GM19043 (cell line): ENCODE results near the gene MSL2.
A peak's percentile ranks its signal among the peaks of the same experiment; 100 is the strongest.
"Not testable (repeated sequence)": the region's sequence is repeated elsewhere in the genome, so short reads cannot be mapped to it uniquely, and the experiment has no call there.

ENCODE experiments used
- ATAC-seq: cut with Tn5 transposase; IDR thresholded peaks from one replicate; pipeline ENCODE4 v1.9.1; 2021; ENCODE audit warnings: low read depth; ENCODE audit not compliant: unreplicated experiment

MSL2 gene, protein sequence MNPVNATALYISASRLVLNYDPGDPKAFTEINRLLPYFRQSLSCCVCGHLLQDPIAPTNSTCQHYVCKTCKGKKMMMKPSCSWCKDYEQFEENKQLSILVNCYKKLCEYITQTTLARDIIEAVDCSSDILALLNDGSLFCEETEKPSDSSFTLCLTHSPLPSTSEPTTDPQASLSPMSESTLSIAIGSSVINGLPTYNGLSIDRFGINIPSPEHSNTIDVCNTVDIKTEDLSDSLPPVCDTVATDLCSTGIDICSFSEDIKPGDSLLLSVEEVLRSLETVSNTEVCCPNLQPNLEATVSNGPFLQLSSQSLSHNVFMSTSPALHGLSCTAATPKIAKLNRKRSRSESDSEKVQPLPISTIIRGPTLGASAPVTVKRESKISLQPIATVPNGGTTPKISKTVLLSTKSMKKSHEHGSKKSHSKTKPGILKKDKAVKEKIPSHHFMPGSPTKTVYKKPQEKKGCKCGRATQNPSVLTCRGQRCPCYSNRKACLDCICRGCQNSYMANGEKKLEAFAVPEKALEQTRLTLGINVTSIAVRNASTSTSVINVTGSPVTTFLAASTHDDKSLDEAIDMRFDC

DNA sequence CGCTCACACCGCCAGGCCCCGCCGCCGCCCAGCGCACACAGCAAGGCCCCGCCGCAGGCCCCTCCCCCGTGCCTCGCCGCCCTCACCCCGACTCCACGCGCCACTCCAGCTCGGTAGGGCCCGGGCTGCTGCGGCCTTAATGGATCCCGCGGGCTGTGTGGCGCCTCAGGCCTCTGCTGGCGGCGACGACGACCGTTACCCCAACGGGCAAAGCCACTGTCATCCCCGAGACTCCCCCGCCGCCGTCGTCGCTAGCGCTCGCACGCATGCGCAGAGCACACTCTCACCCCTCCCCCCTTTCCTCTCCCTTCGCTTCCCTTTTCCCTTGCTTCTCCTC, at the start of gene MSL2:
TSS of gene MSL2 (minus strand) at position 272 of the 337 bp plus-strand sequence. CDS start 1,222 bp downstream, outside the sequence.
- ATAC-seq: no peak

DNA sequence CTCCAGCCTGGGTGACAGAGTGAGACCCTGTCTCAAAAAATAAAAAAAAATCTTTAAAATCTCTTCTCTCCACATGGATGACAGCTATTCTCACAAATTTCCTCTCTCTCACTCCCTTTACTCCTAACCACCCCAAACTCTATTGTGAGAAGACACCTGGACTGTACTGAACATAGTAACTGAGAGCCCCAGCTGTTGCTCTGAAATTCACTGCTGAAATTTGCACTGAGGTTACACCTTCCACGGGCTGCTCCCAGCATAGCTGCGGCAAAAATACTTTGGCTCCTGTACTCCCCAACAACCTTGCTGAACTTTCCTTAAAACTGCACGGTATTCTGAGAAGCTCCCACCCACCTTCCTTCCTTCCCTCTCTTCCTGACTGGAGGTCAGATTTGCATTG, 49.6 kb upstream of the MSL2 start:
- no peak for ATAC-seq

DNA sequence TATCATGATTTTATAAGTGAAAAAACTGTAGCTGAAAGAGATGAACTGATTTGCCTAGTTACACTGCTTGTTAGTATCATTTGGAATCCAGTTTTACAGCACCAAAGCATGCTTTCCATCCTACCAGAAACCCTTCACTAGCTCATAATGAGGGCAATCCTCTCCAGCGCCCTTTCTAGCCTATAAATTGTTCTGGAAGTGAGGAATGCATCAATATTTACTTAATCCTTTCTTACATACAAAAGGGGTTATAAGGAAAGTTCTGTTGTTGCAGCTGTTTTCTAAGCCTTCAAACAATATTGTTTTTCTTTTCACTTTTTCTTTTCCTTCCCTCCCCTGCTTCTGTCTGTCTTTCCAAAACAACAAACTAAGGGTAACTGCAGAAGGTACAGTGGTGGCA, 43.0 kb upstream of the MSL2 start:
- ATAC-seq: no peak

DNA sequence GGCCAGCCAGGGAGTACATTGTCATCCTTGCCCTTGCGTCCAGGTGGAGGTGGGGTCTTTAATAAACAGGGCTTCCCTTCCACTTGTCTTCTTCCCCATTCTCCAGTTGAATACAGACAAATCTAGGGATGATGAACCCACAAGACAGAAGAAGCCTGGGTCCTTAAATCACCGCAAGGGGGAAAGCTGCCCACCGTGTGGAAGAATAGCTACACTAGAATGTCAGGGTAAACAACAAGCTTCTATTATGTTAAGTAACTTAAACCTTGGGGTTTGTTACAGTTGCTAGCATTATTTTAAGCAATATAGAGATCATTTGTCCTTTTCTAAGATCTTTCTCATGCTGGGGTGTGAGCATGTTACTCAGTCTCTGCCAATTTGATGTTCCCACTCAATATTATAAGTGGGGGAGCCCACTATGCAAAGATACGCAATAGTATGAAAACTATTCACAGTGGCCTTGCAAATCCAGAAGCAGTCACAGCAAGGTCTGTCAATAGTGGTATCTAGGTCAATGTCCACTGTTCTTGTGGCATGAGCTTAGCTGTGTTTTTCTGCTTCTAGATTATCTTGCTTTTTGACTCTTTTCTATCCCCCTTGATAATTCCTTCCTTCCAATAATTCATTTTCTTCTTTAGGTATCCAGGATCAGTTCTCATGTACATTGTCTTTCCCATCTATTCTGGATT, 42.0 kb upstream of the MSL2 start:
- no peak for ATAC-seq

DNA sequence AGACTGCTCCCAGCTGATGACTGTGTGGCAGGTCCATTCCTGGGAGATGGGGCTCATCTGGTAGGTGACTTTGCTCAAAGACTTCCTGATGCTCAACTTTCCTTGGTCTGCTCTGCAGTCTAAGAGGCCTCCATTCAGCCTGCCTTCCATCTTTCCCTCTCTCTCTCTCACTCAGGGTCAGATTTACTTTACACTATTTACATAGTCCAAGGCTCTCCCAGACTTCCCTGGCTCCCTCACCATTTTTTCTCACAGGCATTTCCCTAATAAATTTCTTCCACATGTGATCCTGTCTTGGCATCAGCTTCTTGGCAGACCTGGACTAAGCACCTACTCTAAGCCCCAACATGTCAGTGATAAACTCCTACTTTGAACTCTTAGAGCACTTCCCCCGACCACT, 41.0 kb upstream of the MSL2 start:
- ATAC-seq: no peak

DNA sequence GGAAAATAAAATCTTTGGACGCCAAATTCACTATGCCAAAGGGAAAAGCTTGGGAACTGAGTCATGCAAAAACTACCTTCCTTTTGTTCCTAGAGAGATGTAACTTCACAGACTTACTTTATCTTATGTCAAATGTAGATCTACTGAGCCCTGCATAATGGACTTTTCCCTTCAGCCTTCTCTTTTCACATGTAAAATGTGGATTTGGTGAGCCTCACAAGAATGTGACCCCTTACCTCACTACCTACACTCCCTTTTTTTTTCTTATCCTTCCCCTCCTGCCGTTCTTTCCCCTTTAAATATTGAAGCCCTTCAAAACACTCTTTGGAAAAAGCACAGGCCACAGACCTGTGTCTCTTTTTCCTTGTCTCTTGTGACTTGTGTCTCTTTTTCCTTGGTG, 40.0 kb upstream of the MSL2 start:
- ATAC-seq: no peak

DNA sequence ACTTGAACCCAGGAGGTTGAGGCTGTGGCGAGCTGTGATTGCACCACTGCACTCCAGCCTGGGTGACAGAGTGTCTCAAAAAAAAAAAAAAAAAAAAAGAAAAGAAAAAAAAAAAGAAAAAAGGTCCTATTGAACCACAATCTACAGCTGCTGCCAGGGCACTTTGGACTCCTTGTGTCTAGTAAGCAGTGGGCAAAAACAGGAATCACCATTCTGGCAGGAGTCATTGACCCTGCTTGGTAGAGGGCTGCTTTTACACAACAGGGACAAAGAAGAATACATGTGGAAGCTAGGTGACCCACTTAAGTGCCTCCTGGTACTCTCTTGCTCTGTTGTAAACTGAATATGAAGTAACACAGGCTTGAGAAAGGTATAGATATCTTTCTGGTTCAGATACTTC, 39.4 kb upstream of the MSL2 start:
- no peak for ATAC-seq

DNA sequence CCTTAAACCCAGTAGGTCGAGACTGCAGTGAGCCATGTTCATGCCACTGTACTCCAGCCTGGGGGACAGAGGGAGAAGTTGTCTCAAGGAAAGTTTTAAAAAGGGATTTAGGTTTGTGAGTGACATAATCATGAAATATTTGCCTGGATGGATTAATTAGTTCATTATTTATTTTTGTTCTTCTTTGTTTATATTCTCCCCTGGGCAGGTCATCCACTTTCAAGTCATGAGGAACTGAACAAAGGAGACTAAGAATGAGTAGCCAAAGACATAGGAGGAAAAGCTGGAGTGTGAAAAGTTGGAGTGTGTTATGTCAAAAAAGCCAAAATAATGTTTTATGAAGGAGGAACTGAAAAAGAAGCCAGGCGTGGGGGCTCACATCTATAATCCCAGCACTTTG, 36.3 kb upstream of the MSL2 start:
- no peak for ATAC-seq

DNA sequence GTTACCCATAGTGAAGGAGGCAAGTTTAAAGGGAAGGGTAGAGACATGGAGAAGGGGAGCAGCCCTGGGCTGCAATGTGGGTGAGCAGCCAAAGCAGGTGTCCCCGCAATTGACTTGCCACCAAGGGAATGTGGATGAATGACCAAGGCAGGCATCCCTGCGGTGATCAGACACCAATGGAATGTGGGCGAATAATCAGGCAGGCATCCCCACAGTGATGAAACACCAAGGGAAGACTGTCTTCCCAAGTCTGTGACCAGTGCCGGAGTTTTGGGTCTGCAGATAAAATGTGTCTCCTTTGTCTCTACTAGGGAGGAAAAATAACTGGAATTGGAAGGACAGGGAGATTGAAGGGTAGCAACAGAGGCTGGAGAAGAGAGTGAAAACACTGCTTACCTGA, 26.6 kb upstream of the MSL2 start:
- ATAC-seq: not testable (repeated sequence)

DNA sequence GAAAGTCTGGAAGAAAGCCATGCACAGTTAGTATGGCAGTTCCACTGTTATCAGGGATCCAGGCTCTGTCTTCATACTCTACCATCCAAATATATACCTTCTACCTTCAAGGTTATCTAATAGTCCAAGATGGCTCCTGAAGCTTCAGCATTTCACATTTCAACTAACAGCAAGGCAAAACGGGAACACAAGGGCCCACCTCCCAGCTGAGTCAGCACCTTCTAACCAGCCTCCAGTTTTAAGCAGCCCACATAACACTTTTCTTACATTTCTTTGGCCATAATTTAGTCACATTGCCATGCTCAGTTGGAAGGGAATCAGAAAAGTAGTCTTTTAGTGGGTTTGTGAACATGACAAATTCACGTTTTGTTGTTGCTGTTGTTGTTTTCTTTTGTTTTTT, 15.4 kb upstream of the MSL2 start:
- no peak for ATAC-seq

DNA sequence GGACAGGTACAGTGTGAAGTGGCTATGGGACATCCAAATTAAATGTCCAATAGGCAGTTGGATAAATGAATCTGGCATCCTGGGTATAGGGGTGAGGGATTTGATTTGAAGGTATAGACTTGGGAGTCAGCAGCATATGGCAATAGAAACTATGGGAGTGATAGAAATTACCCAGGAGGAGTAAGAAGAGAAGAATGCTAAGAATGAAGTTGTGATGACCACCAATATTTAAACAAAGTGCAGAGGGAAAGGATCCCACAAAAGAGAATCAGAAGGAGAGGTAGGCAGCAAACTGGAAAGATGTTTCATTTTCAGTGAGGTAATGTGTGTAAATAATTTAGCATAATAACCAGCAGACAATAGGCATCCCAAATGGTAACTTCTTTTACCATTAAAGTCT, 13.8 kb upstream of the MSL2 start:
- no peak for ATAC-seq

DNA sequence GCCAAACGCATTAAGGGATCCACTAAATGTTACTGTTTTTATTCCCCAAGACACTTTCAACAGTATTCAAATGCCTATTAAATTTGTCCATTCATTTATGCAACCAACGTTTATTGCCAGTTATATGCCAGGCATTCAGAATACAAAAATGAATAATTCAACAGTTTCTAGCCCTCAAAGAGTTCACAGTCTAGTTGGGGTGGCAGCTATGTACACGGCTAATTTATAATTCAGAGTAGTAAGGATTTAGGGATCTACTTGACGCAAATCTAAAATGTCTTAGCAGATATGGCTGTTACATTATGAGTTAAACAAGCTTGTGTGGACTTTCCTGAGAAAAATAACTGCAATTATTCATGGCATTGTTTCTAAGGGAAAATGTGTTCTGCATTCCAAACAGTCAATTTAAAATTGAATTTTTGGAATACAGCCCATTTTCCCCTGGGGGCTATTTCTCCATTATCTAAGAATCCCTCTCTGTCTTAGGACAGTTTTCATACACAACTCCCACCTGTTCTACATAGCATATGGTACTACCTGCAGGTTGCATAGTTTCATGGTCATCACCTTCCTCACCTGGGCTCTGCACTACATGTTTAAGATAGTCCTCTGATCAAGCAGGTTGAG, 11.5 kb upstream of the MSL2 start:
- no peak for ATAC-seq

DNA sequence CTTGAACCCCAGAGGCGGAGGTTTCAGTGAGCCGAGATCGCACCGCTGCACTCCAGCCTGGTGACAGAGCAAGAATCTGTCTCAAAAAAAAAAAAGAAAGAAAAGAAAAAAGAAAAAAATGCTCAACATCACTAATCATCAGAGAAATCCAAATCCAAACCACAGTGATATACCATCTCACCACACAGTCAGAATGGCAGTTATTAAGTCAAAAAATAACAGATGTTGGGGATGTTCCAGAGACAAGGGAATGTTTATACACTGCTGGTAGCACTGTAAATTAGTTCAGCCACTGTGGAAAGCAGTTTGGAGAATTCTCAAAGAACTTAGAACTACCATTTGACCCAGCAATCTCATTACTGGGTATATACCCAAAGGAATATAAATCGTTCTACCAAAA, 3.1 kb upstream of the MSL2 start:
- ATAC-seq: not testable (repeated sequence)

DNA sequence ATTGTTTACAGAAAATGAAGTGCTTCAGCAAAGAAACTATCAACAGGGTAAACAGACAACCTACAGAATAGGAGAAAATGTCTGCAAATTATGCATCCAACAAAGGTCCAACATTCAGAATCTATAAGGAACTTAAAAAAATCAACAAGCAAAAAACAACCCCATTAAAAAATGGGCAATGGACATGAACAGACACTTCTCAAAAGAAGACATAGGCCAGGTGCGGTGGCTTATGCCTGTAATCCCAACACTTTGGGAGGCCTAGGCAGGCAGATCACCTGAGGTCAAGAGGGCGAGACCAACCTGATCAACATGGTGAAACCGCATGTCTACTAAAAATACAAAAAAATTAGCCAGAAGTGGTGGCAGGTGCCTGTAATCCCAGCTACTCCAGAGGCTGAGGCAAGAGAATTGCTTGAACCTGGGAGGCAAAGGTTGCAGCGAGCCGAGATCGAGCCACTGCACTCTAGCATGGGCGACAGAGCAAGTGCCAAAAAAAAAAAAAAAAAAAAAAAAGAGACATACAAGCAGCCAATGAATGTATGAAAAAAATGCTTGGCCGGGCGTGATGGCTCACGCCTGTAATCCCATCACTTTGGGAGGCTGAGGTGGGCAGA, 2.4 kb upstream of the MSL2 start:
- ATAC-seq: not testable (repeated sequence)

DNA sequence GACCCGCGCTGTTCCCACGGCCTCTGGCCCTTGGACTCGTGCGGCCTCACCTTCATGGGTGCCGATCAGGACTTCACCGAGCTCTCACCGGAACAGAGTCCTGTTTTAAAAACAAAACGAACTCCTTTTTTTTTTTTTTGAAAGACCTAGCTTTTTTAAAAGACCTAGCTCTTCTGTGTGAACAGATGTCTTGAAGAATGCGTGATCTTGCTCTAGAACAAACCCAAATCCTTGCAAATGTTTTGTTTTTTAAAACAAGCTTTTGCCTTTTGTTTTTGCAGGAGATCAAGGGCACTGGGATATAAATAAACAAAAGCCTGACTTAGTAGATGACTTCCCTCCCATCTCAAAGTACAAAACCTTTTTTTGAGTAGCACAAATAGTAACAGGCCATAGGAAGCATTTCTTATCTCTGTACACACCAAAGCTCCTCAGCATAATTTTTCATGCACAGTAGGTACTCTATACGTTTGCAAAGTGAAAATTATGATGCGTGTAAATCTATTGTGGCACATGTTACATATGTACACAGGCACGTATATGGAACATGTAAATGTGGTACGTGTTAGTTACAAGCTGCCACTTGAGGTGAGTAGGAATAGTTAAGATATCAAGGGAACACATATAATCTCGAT, 1.1 kb upstream of the MSL2 start:
- no peak for ATAC-seq

DNA sequence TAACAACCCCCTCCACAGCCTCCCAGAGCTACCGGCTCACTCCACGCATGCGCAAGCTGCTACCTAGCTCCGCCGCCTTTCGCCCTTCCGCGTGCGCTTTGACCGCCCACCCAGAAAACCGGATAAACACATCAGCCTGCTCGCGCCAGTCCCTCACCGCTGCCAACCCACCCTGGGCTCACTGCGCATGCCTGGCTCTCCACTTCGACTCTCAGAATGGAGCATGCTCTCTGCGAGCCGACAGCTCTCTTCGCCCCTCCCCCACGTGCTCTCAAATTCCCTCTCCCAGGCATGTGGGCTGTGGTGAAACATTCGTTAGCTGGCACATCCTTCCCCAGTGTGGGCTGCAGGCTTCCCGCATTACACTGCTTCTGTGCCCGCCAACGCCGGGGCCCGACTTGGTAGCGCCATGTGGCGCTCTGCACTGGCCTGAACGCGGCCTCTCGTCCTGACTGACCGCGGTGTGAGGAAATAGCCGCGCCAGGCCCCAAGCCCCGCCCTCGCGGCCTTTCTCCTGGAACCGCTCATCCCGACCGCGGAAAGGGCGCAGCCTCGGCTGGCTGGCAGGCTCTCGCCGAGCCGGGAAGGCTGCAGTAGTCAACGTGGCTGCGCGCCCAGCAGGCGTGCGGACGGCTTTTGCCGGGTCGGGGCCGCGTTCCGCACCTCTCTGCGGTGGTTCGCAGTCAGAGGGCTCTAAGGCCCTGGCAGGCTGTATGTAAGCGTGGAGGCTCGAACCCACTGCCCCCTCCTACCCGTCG, 445 bp upstream of the MSL2 start:
- peak; percentile 66 for ATAC-seq

DNA sequence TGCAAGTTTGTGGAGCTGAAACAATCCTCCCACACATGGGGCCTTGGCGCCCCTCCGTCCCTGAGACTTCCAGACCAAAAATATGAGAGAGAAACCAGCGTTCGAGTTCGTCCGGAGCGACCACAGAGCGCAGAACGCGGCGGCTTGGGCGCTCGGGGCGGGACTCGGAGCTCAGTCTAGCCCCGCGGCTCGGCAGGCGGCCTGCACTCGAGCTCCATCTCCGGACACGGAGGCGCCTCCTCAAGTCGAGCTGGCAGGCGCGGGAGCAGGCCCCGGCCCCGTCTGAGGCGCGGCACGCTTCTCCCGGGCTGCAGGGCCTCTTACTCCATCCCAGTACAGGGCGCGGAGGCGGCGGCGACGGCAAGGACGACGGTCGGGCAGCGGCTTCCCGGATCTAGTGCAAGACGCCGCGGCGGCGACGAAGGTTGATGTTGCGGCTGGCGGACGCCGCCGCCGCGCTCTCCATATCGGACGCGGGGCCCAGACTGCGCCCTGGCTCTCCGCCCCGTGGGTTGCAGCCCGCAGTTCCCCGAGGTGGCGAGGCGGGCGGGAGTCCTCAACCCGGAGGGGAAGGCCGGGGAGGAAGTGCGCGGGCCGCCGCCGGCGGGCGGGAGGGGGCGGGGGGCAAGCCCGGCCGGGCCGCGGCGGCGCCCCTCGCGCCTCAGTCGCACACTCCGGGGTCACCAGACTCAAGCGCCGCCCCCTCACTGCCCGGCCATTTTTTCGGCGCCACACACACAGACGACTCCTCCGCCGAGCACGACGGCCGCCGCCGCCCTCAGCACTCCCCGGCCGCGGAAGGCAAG, 674 bp downstream of the MSL2 start:
- peak; percentile 29 for ATAC-seq

DNA sequence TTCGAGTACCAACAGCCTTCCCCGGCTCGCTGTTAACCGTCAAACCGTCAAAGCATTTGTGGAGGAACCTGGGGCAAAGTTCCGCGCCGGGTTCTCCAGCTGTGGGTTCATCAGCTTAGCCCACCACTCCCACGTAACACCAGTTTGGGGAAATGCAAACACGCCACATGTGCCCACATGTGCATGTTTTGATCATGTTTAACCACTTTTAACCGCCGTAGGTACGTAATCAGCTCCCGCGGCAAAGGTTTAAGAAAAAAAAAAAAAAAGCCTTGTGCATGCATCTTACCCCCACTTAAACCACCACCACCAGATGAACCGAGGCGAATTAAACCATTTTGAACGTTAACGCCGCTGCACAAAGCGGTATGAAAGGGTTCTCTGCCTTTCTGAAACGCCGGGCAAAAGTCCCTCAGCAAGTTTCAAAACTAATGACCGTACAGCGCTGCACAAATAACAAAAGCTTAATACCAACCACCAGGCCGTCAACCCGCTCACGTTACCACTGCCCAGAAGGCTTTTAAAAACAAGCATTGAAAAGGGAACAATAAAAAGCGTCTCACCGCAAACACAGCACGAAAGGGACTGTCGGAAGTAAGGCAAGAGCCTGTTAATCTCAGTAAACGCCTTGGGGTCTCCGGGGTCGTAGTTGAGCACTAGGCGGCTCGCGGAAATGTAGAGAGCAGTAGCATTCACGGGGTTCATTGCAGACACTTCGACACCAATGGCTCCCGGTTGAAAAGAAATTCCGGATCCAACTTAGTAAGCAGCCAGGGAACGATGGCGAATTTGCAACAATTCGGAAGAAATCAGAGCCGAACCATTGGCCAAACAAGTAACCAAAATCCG, 1.5 kb downstream of the MSL2 start:
- ATAC-seq: no peak
